Measurements from ENCODE around the gene IKZF1.

IKZF1 gene

GRCh38 chr7:50367570-50367969, 63.1 kb downstream of the IKZF1 start:
- no peak overlapping the region for H3K4me3 ChIP-seq (replicated peaks; ENCODE audit: low read depth, low read length)
- no peak for TF ChIP-seq CTCF (IDR thresholded peaks at IDR 0.05; ENCODE audit: low read depth, low read length, missing control alignments)
- no peak for DNase-seq (ENCODE audit: extremely low read depth, low read depth)

- no peak overlapping the region for H3K4me3 ChIP-seq (replicated peaks; ENCODE audit: low read depth, low read length)
- DNase-seq (ENCODE audit: extremely low read depth, low read depth), result no peak
- no peak for TF ChIP-seq CTCF (IDR thresholded peaks at IDR 0.05; ENCODE audit: low read depth, low read length, missing control alignments)
Measured at GRCh38 chr7:50368366-50368765, 63.9 kb downstream of the IKZF1 start.

- DNase-seq (ENCODE audit: extremely low read depth, low read depth), result no peak
- peak; percentile 39 for TF ChIP-seq CTCF (IDR thresholded peaks at IDR 0.05; ENCODE audit: low read depth, low read length, missing control alignments)
- H3K4me3 ChIP-seq (replicated peaks; ENCODE audit: low read depth, low read length), result no peak overlapping the region
Measured at GRCh38 chr7:50369143-50370026, 64.9 kb downstream of the IKZF1 start.

- TF ChIP-seq CTCF (IDR thresholded peaks at IDR 0.05; ENCODE audit: low read depth, low read length, missing control alignments), result no peak
- H3K4me3 ChIP-seq (replicated peaks; ENCODE audit: low read depth, low read length), result no peak overlapping the region
- no peak for DNase-seq (ENCODE audit: extremely low read depth, low read depth)
Measured at GRCh38 chr7:50370884-50371283, 66.4 kb downstream of the IKZF1 start.

GRCh38 chr7:50371551-50372021, 67.1 kb downstream of the IKZF1 start:
- no peak overlapping the region for H3K4me3 ChIP-seq (replicated peaks; ENCODE audit: low read depth, low read length)
- TF ChIP-seq CTCF (IDR thresholded peaks at IDR 0.05; ENCODE audit: low read depth, low read length, missing control alignments), result no peak
- no peak for DNase-seq (ENCODE audit: extremely low read depth, low read depth)

GRCh38 chr7:50372923-50373322, 68.4 kb downstream of the IKZF1 start:
- TF ChIP-seq CTCF (IDR thresholded peaks at IDR 0.05; ENCODE audit: low read depth, low read length, missing control alignments), result no peak
- no peak for DNase-seq (ENCODE audit: extremely low read depth, low read depth)
- H3K4me3 ChIP-seq (replicated peaks; ENCODE audit: low read depth, low read length), result no peak overlapping the region
